Endodermal cell (in vitro differentiated cells): ENCODE data around the gene BTBD9. TPM values are rescaled to one million over a fixed set of nuclear protein-coding genes. Genes with fewer than 3 reads are reported as not detected.

Experiments used
- DNase-seq: peaks from one replicate; pipeline ENCODE4 v3.0.0-alpha.2; 2017
- H3K27ac ChIP-seq: 2 replicates; pipeline ENCODE4 v1.5.1; 2013; ENCODE audit warnings: mild to moderate bottlenecking, low read depth, low read length, moderate library complexity
- H3K27me3 ChIP-seq: 2 replicates; pipeline ENCODE4 v1.6.1; 2013; ENCODE audit warnings: mild to moderate bottlenecking, low read length, moderate library complexity; ENCODE audit not compliant: insufficient read depth, control insufficient read depth, poor library complexity, severe bottlenecking
- H3K36me3 ChIP-seq: 2 replicates; pipeline ENCODE4 v1.7.0; 2013; ENCODE audit warnings: mild to moderate bottlenecking, low read length, moderate library complexity; ENCODE audit not compliant: control insufficient read depth, insufficient read depth
- H3K4me1 ChIP-seq: one replicate; pipeline ENCODE4 v1.7.0; 2013; ENCODE audit warnings: low read length; ENCODE audit not compliant: control insufficient read depth, insufficient read depth
- H3K4me3 ChIP-seq: 2 replicates; pipeline ENCODE4 v1.5.1; 2013; ENCODE audit warnings: mild to moderate bottlenecking, low read length, moderate library complexity
- H3K9ac ChIP-seq: 2 replicates; pipeline ENCODE4 v1.6.1; 2013; ENCODE audit warnings: mild to moderate bottlenecking, low read length, moderate library complexity; ENCODE audit not compliant: poor library complexity, severe bottlenecking; ENCODE audit errors: extremely low read depth
- H3K9me3 ChIP-seq: 2 replicates; pipeline ENCODE4 v1.6.1; 2013; ENCODE audit warnings: mild to moderate bottlenecking, low read length, moderate library complexity; ENCODE audit not compliant: control insufficient read depth
- H3K27ac Mint-ChIP-seq: 2 replicates; pipeline ENCODE4 v1.8.0; 2020; ENCODE audit warnings: mixed read lengths
- H3K27me3 Mint-ChIP-seq: 2 replicates; pipeline ENCODE4 v1.8.0; 2021; ENCODE audit warnings: mild to moderate bottlenecking, mixed read lengths; ENCODE audit not compliant: insufficient read depth
- H3K36me3 Mint-ChIP-seq: 2 replicates; pipeline ENCODE4 v1.8.0; 2020; ENCODE audit warnings: low read depth, mixed read lengths
- H3K4me1 Mint-ChIP-seq: 2 replicates; pipeline ENCODE4 v1.8.0; 2020; ENCODE audit warnings: mixed read lengths
- H3K4me3 Mint-ChIP-seq: 2 replicates; pipeline ENCODE4 v1.8.0; 2020; ENCODE audit warnings: mild to moderate bottlenecking, moderate library complexity, mixed read lengths
- H3K9me3 Mint-ChIP-seq: 2 replicates; pipeline ENCODE4 v1.8.0; 2020; ENCODE audit warnings: mild to moderate bottlenecking, mixed read lengths
- WGBS, 2 experiments: methylation state at CpG; one replicate each; pipeline versions ENCODE4 v1.1.5 to v1.1.7; 2013; ENCODE audit warnings: missing lambda C conversion rate in 2 of 2, mixed read lengths in 1 of 2; ENCODE audit not compliant: insufficient coverage in 1 of 2, insufficient read length in 1 of 2; 5-methylcytosine and 5-hydroxymethylcytosine counted together
- total RNA-seq, 2 donors: library from RNA; stranded (reverse); fragmentation: NEBNext Ultra II Directional in 1 of 2; extraction: Animal tissue kit (Norgen Biotek cat#: 25700) in 1 of 2; gene quantifications; 2 replicates in 1 of 2; 3 replicates in 1 of 2; pipeline ENCODE4 v1.2.1, GENCODE V29; 2021
- TF ChIP-seq, protein P1 (sequence below): fragments of 200-600 bp; sonication (generic); conservative IDR thresholded peaks from 2 replicates; pipeline ENCODE4 v1.5.0; 2021; ENCODE audit warnings: antibody characterized with exemption, mild to moderate bottlenecking

BTBD9 gene
- total RNA-seq, 2 donors from 2014 or later: 7.6 to 12.3 TPM

DNA sequence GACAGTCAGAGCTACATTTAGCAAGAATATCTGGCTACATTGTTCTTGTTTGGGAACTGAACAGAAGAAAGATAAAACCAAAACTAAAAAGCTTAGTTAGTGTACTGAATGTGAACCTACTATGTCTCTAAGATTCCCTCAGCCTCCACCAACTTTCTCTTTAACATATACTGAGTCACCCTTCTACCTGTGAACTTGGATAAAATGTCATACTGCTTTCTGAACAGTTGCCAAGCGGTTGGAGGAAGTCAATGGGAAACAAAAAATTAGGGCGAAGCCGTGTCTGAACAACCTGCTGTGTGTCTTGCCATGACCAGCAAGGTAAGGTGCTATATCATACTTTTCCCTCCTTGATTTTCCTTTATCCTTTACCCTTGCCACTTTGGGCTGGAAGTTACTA lies 243.5 kb downstream of the BTBD9 start:
- TF ChIP-seq, protein P1, sequence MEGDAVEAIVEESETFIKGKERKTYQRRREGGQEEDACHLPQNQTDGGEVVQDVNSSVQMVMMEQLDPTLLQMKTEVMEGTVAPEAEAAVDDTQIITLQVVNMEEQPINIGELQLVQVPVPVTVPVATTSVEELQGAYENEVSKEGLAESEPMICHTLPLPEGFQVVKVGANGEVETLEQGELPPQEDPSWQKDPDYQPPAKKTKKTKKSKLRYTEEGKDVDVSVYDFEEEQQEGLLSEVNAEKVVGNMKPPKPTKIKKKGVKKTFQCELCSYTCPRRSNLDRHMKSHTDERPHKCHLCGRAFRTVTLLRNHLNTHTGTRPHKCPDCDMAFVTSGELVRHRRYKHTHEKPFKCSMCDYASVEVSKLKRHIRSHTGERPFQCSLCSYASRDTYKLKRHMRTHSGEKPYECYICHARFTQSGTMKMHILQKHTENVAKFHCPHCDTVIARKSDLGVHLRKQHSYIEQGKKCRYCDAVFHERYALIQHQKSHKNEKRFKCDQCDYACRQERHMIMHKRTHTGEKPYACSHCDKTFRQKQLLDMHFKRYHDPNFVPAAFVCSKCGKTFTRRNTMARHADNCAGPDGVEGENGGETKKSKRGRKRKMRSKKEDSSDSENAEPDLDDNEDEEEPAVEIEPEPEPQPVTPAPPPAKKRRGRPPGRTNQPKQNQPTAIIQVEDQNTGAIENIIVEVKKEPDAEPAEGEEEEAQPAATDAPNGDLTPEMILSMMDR: no peak
- 96 to 98% methylated on average over 3 of the region's 3 CpGs for WGBS, 2 experiments

DNA sequence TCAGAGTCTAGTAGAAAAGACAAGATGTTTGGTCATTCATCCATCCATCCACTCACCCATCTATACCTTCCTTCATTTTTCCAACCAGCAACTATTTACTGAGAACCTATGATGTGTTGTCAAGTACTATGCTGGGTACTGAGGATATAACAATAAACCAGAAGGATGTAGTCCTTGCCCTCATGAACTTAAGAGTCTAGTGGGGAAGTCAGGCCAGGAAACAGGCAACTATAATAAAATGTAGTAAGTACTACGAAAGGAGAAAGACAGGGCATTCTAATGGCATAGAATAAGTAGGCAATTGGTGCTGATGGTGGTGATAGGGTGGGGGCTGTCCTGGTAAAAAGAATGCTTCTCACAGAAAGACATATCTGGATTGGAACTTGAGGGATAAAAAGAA lies 245.7 kb downstream of the BTBD9 start:
- 93 to 100% methylated on average over 1 of the region's 1 CpG for WGBS, 2 experiments
- DNase-seq: no peak
- Mint-ChIP-seq H3K4me3 (no peak overlapping the region), H3K4me1 (peaks cover 17% of the 10 kb centered on the region), H3K27me3 (peaks cover 16% of the 10 kb centered on the region), H3K27ac (no peak overlapping the region), H3K9me3 (no peaks in the 10 kb centered on the region), H3K36me3 (no peaks in the 10 kb centered on the region)
- no peak overlapping the region for H3K9ac ChIP-seq
- no peak overlapping the region for H3K27ac ChIP-seq
- peaks cover 15% of the 10 kb centered on the region for H3K27me3 ChIP-seq
- no peaks in the 10 kb centered on the region for H3K9me3 ChIP-seq
- no peak overlapping the region for H3K4me3 ChIP-seq
- no peaks in the 10 kb centered on the region for H3K36me3 ChIP-seq
- H3K4me1 ChIP-seq: peaks cover 5% of the 10 kb centered on the region
- TF ChIP-seq, protein P1: no peak

More for the DNA sequence above, 243.5 kb downstream of the BTBD9 start:
- Mint-ChIP-seq H3K4me1 (peaks cover 13% of the 10 kb centered on the region), H3K4me3 (no peak overlapping the region), H3K27ac (no peak overlapping the region), H3K27me3 (peaks cover 16% of the 10 kb centered on the region), H3K9me3 (no peaks in the 10 kb centered on the region), H3K36me3 (no peaks in the 10 kb centered on the region)
- Histone ChIP-seq H3K27ac (no peak overlapping the region), H3K27me3 (peaks cover 15% of the 10 kb centered on the region), H3K9me3 (no peaks in the 10 kb centered on the region), H3K9ac (no peak overlapping the region), H3K4me1 (peaks cover 8% of the 10 kb centered on the region), H3K4me3 (no peak overlapping the region), H3K36me3 (no peaks in the 10 kb centered on the region)
- no peak for DNase-seq

DNA sequence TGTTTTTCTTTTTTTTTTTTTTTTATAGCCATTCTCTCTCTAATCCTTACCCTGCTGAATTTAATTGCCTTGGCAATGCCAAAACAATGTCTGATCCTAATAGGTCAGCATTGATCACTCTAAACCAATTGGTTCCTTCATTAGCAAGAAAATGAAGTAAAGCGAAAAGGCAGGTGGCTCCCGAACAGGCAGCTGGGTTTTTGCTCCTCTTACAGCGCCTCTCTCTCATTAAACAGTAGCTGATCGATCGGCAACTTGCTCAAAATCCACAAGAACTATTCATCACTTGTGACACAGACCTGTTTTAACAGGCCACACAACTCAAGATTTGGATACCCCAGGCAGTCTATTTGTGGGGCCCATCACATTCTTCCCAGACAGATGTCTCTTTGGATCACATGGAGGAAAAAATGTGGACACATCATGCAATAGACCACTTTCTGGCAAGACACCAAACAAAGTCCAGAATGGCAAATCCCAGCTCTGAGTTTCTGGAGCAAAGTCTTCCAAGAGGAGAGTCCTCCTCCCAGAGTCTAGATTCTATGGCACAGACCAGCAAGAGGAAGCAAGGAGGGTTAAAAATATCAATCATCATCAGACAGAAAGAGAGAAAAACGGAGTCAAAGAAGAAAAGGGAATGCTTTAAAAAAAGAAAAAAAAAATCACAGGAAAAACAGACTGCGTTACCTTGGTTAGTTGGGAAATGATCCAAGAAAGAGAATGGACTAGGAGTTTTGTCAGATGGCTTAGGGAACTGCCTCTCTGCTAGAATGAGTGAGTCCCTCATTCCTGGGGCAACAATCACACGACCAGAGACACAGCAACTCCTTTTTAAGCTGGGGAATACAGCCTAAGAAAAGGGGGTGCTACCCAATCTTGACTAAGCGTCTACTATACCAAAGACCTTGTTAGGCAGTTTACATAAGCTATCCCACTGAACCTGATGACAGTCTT lies 247.8 kb downstream of the BTBD9 start:
- Mint-ChIP-seq H3K4me1 (peaks cover 13% of the 10 kb centered on the region), H3K27me3 (peaks cover 2% of the 10 kb centered on the region), H3K36me3 (no peaks in the 10 kb centered on the region), H3K4me3 (no peak overlapping the region), H3K9me3 (no peaks in the 10 kb centered on the region), H3K27ac (no peak overlapping the region)
- H3K36me3 ChIP-seq: no peaks in the 10 kb centered on the region
- TF ChIP-seq, protein P1: no peak
- H3K4me3 ChIP-seq: no peak overlapping the region
- no peaks in the 10 kb centered on the region for H3K9me3 ChIP-seq
- DNase-seq: no peak
- no peak overlapping the region for H3K9ac ChIP-seq
- H3K27ac ChIP-seq: no peak overlapping the region
- H3K4me1 ChIP-seq: peaks cover 2% of the 10 kb centered on the region
- no peaks in the 10 kb centered on the region for H3K27me3 ChIP-seq
- 85 to 88% methylated on average over 7 to 9 of the region's 9 CpGs for WGBS, 2 experiments
